ENCODE results near the gene AGBL3.
"Not testable (repeated sequence)": the region's sequence is repeated elsewhere in the genome, so short reads cannot be mapped to it uniquely, and the experiment has no call there.

Gene AGBL3

GRCh38 chr7:135114622-135115021 lies 128.3 kb downstream of the AGBL3 start:
- no peak overlapping the region for H3K4me3 ChIP-seq (ENCODE audit: low read depth, low read length)
- DNase-seq (ENCODE audit: low read depth): no peak
- TF ChIP-seq MYC (IDR thresholded peaks at IDR 0.05; ENCODE audit: low read depth, low read length): no peak

- no peak for TF ChIP-seq POLR2A (IDR thresholded peaks at IDR 0.05; ENCODE audit: extremely low read depth, insufficient read length)
- DNase-seq (ENCODE audit: low read depth): no peak
- H3K4me3 ChIP-seq (ENCODE audit: low read depth, low read length): no peak overlapping the region
These were observed 130.8 kb downstream of the AGBL3 start for GRCh38 chr7:135117096-135117495.

- no peak overlapping the region for H3K4me3 ChIP-seq (ENCODE audit: low read depth, low read length)
- TF ChIP-seq MAX (IDR thresholded peaks at IDR 0.05; ENCODE audit: low read depth, low read length): no peak
- TF ChIP-seq CTCF (IDR thresholded peaks at IDR 0.05; ENCODE audit: low read depth, low read length): no peak
- TF ChIP-seq POLR2A (IDR thresholded peaks at IDR 0.05; ENCODE audit: extremely low read depth, insufficient read length): no peak
- TF ChIP-seq MYC (IDR thresholded peaks at IDR 0.05; ENCODE audit: low read depth, low read length): no peak
- DNase-seq (ENCODE audit: low read depth): peak; percentile 37
These were observed 135.6 kb downstream of the AGBL3 start for GRCh38 chr7:135121868-135122267.

GRCh38 chr7:135124631-135125030 lies 138.3 kb downstream of the AGBL3 start:
- DNase-seq (ENCODE audit: low read depth); H3K4me3 ChIP-seq (ENCODE audit: low read depth, low read length): not testable (repeated sequence)

GRCh38 chr7:135128931-135129330 lies 142.6 kb downstream of the AGBL3 start:
- TF ChIP-seq MYC (IDR thresholded peaks at IDR 0.05; ENCODE audit: low read depth, low read length) (no peak), MAX (IDR thresholded peaks at IDR 0.05; ENCODE audit: low read depth, low read length) (no peak), CTCF (IDR thresholded peaks at IDR 0.05; ENCODE audit: low read depth, low read length) (no peak), POLR2A (IDR thresholded peaks at IDR 0.05; ENCODE audit: extremely low read depth, insufficient read length) (no peak)

GRCh38 chr7:135129579-135129978 lies 143.3 kb downstream of the AGBL3 start:
- H3K4me3 ChIP-seq (ENCODE audit: low read depth, low read length): no peak overlapping the region
- no peak for DNase-seq (ENCODE audit: low read depth)
- TF ChIP-seq MAX (IDR thresholded peaks at IDR 0.05; ENCODE audit: low read depth, low read length) (no peak), POLR2A (IDR thresholded peaks at IDR 0.05; ENCODE audit: extremely low read depth, insufficient read length) (no peak), CTCF (IDR thresholded peaks at IDR 0.05; ENCODE audit: low read depth, low read length) (no peak), MYC (IDR thresholded peaks at IDR 0.05; ENCODE audit: low read depth, low read length) (no peak)

More at GRCh38 chr7:135128931-135129330, 142.6 kb downstream of the AGBL3 start:
- DNase-seq (ENCODE audit: low read depth): no peak
- H3K4me3 ChIP-seq (ENCODE audit: low read depth, low read length): no peak overlapping the region

- TF ChIP-seq MAX (IDR thresholded peaks at IDR 0.05; ENCODE audit: low read depth, low read length): no peak
These were observed 157.8 kb downstream of the AGBL3 start for GRCh38 chr7:135143885-135144668.

GRCh38 chr7:135147341-135147898 lies 161.1 kb downstream of the AGBL3 start:
- no peak for TF ChIP-seq CTCF (IDR thresholded peaks at IDR 0.05; ENCODE audit: low read depth, low read length)
- no peak for TF ChIP-seq MYC (IDR thresholded peaks at IDR 0.05; ENCODE audit: low read depth, low read length)
- no peak for TF ChIP-seq MAX (IDR thresholded peaks at IDR 0.05; ENCODE audit: low read depth, low read length)
- no peak for TF ChIP-seq POLR2A (IDR thresholded peaks at IDR 0.05; ENCODE audit: extremely low read depth, insufficient read length)
- DNase-seq (ENCODE audit: low read depth): no peak
- H3K4me3 ChIP-seq (ENCODE audit: low read depth, low read length): no peak overlapping the region

More at GRCh38 chr7:135143885-135144668, 157.8 kb downstream of the AGBL3 start:
- H3K4me3 ChIP-seq (ENCODE audit: low read depth, low read length): no peak overlapping the region
- DNase-seq (ENCODE audit: low read depth): no peak

All from NB4 (cell line).